H1 (cell line): Measurements from ENCODE around the gene SLC9A5. TPM values are rescaled to one million over a fixed set of nuclear protein-coding genes. Genes with fewer than 3 reads are reported as not detected.

Experiments used
- CTCF ChIA-PET: fragments of 300-600 bp; sonication (Branson Sonifier 250); formaldehyde crosslinking; loops from one replicate; lab custom pipeline; 2021; ENCODE audit not compliant: partially characterized antibody; lab: Charles Lee
- POLR2A ChIA-PET: fragments of 300-600 bp; sonication (Branson Sonifier 250); formaldehyde crosslinking; loops from one replicate; lab custom pipeline; 2021; ENCODE audit warnings: inconsistent platforms; ENCODE audit not compliant: partially characterized antibody; lab: Charles Lee
- DNase-seq, 2 experiments: peaks; one replicate each; pipeline versions ENCODE4 v3.0.0 to v3.0.0-alpha.2; 2010 to 2022; ENCODE audit warnings: low spot score in 2 of 2, low read depth in 1 of 2, mixed read lengths in 1 of 2
- FAIRE-seq: peaks from 2 replicates; lab custom pipeline; 2011; peaks lifted over from hg19 to GRCh38; lab: Jason Lieb, UNC
- H2AFZ ChIP-seq: 2 replicates; pipeline ENCODE4 v1.8.1; 2012; ENCODE audit warnings: low read length, inconsistent platforms
- H2AK5ac ChIP-seq: 2 replicates; pipeline ENCODE4 v1.6.1; 2013; ENCODE audit warnings: low read depth, low read length
- H2BK120ac ChIP-seq: replicated peaks from 2 replicates; pipeline ENCODE3; 2013; ENCODE audit warnings: low read depth, low read length, inconsistent platforms
- H2BK12ac ChIP-seq: 2 replicates; pipeline ENCODE4 v1.6.1; 2013; ENCODE audit warnings: low read depth, low read length
- H2BK15ac ChIP-seq: 2 replicates; pipeline ENCODE4 v1.6.1; 2013; ENCODE audit warnings: low read length
- H2BK20ac ChIP-seq: 2 replicates; pipeline ENCODE4 v1.6.1; 2013; ENCODE audit warnings: low read length
- H2BK5ac ChIP-seq: 2 replicates; pipeline ENCODE4 v1.6.1; 2013; ENCODE audit warnings: low read depth, low read length
- H3K14ac ChIP-seq: 2 replicates; pipeline ENCODE4 v1.6.1; 2013; ENCODE audit warnings: inconsistent platforms; ENCODE audit not compliant: insufficient read length
- H3K18ac ChIP-seq: 2 replicates; pipeline ENCODE4 v1.6.1; 2013; ENCODE audit warnings: low read length; ENCODE audit errors: extremely low read depth
- H3K23ac ChIP-seq: 2 replicates; pipeline ENCODE4 v1.6.1; 2013; ENCODE audit warnings: inconsistent platforms; ENCODE audit not compliant: insufficient read length
- H3K23me2 ChIP-seq: 2 replicates; pipeline ENCODE4 v1.6.1; 2013; ENCODE audit warnings: low read depth, low read length
- H3K27ac ChIP-seq: 2 replicates; pipeline ENCODE4 v1.6.1; 2011; ENCODE audit warnings: low read depth, low read length, inconsistent platforms
- H3K27me3 ChIP-seq, 4 experiments: replicated peaks in 1 of 4; 1 replicate in 1 of 4; 2 replicates in 3 of 4; pipeline versions ENCODE4 v1.6.1 to v1.8.1; 2011 to 2013; ENCODE audit warnings: low read length in 3 of 4, mild to moderate bottlenecking in 3 of 4, inconsistent platforms in 2 of 4, mixed read lengths in 2 of 4, moderate library complexity in 1 of 4; ENCODE audit not compliant: control insufficient read depth in 3 of 4, insufficient read depth in 3 of 4; ENCODE audit errors: extremely low read depth in 1 of 4
- H3K36me3 ChIP-seq, 4 experiments: 2 replicates each; pipeline versions ENCODE4 v1.6.1 to v1.8.1; 2011 to 2013; ENCODE audit warnings: mild to moderate bottlenecking in 4 of 4, low read length in 3 of 4, moderate library complexity in 2 of 4, control low read depth in 1 of 4, inconsistent platforms in 1 of 4; ENCODE audit not compliant: insufficient read depth in 4 of 4, control insufficient read depth in 2 of 4
- H3K4ac ChIP-seq: replicated peaks from 2 replicates; pipeline ENCODE3; 2013; ENCODE audit warnings: low read length, low read depth, mixed read lengths, inconsistent platforms; ENCODE audit not compliant: insufficient read length
- H3K4me1 ChIP-seq, 4 experiments: replicated peaks in 1 of 4; 1 replicate in 1 of 4; 2 replicates in 3 of 4; pipeline versions ENCODE4 v1.6.1 to v1.8.1; 2011 to 2013; ENCODE audit warnings: low read length in 3 of 4, inconsistent platforms in 2 of 4, mixed read lengths in 1 of 4; ENCODE audit not compliant: insufficient read depth in 4 of 4, control insufficient read depth in 3 of 4
- H3K4me2 ChIP-seq, 2 experiments: 2 replicates each; pipeline versions ENCODE4 v1.6.1 to v1.8.1; 2011 to 2013; ENCODE audit warnings: low read depth in 2 of 2, low read length in 2 of 2, control low read depth in 1 of 2, inconsistent platforms in 1 of 2, mild to moderate bottlenecking in 1 of 2; ENCODE audit not compliant: insufficient read depth in 1 of 2
- H3K4me3 ChIP-seq, 4 experiments: fragments of 200-600, 300-600 bp in 1 of 4; sonication (generic), shearing (Covaris generic), sonication (Bioruptor Twin) in 1 of 4; 2 replicates each; pipeline versions ENCODE4 v1.5.1 to v1.8.1; 2011 to 2016; ENCODE audit warnings: low read length in 4 of 4, low read depth in 3 of 4, control low read depth in 2 of 4, inconsistent platforms in 2 of 4, mild to moderate bottlenecking in 2 of 4, mixed read lengths in 1 of 4, moderate library complexity in 1 of 4; ENCODE audit not compliant: insufficient read depth in 2 of 4; ENCODE audit errors: extremely low read depth in 1 of 4
- H3K56ac ChIP-seq: replicated peaks from 2 replicates; pipeline ENCODE3; 2013; ENCODE audit warnings: low read depth, mild to moderate bottlenecking, mixed read lengths, low read length, inconsistent platforms; ENCODE audit not compliant: insufficient read length
- H3K79me1 ChIP-seq: 2 replicates; pipeline ENCODE4 v1.6.1; 2013; ENCODE audit warnings: low read depth, low read length, control low read depth
- H3K79me2 ChIP-seq, 2 experiments: 2 replicates each; pipeline versions ENCODE4 v1.6.1 to v1.8.1; 2012 to 2013; ENCODE audit warnings: low read length in 2 of 2, mild to moderate bottlenecking in 2 of 2, inconsistent platforms in 1 of 2; ENCODE audit not compliant: insufficient read depth in 2 of 2, control insufficient read depth in 1 of 2
- H3K9ac ChIP-seq, 4 experiments: replicated peaks in 1 of 4; 1 replicate in 1 of 4; 2 replicates in 3 of 4; pipeline versions ENCODE4 v1.6.1 to v1.8.1; 2011 to 2013; ENCODE audit warnings: low read depth in 3 of 4, low read length in 3 of 4, control low read depth in 2 of 4, mild to moderate bottlenecking in 2 of 4, moderate library complexity in 2 of 4, inconsistent platforms in 1 of 4; ENCODE audit errors: extremely low read depth in 1 of 4
- H3K9me3 ChIP-seq, 2 experiments: 2 replicates each; pipeline versions ENCODE4 v1.6.1 to v1.8.1; 2012 to 2013; ENCODE audit warnings: mild to moderate bottlenecking in 2 of 2, moderate library complexity in 2 of 2, control low read depth in 1 of 2, inconsistent platforms in 1 of 2, low read depth in 1 of 2, low read length in 1 of 2, mixed read lengths in 1 of 2; ENCODE audit not compliant: insufficient read depth in 2 of 2
- H4K20me1 ChIP-seq, 2 experiments: replicated peaks in 1 of 2; 2 replicates each; pipeline versions ENCODE3 to v1.8.1; 2011 to 2013; ENCODE audit warnings: inconsistent platforms in 2 of 2, low read length in 2 of 2, mild to moderate bottlenecking in 1 of 2; ENCODE audit not compliant: insufficient read depth in 2 of 2, control insufficient read depth in 1 of 2
- H4K5ac ChIP-seq: 2 replicates; pipeline ENCODE4 v1.6.1; 2013; ENCODE audit warnings: low read length, low read depth, mixed read lengths, inconsistent platforms; ENCODE audit not compliant: insufficient read length
- H4K8ac ChIP-seq: 2 replicates; pipeline ENCODE4 v1.8.0; 2013; ENCODE audit warnings: mild to moderate bottlenecking, moderate library complexity, low read length, inconsistent platforms; ENCODE audit not compliant: insufficient read depth; ENCODE audit errors: extremely low read depth
- H4K91ac ChIP-seq: replicated peaks from 2 replicates; pipeline ENCODE3; 2013; ENCODE audit warnings: low read length, mixed read lengths, inconsistent platforms; ENCODE audit not compliant: insufficient read length
- CREB1 ChIP-seq: IDR thresholded peaks from 2 replicates; pipeline ENCODE4 v1.6.1; 2012; ENCODE audit warnings: inconsistent platforms
- EP300 ChIP-seq, 2 experiments: IDR thresholded peaks; 1 replicate in 1 of 2; 2 replicates in 1 of 2; pipeline ENCODE4 v1.6.1; 2011 to 2012; ENCODE audit warnings: low read depth in 2 of 2, low read length in 2 of 2, mild to moderate bottlenecking in 2 of 2, borderline replicate concordance in 1 of 2, inconsistent platforms in 1 of 2, moderate library complexity in 1 of 2
- JUND ChIP-seq: IDR thresholded peaks from 2 replicates; pipeline ENCODE4 v1.6.1; 2011; ENCODE audit warnings: mild to moderate bottlenecking, improper control_type of control experiment, low read length
- KDM4A ChIP-seq: IDR thresholded peaks from one replicate; pipeline ENCODE4 v1.7.1; 2012; ENCODE audit warnings: low read depth, mild to moderate bottlenecking, moderate library complexity, low read length, inconsistent platforms; ENCODE audit not compliant: severe bottlenecking
- POLR2A ChIP-seq, 2 experiments: IDR thresholded peaks; 1 replicate in 1 of 2; 2 replicates in 1 of 2; pipeline ENCODE4 v1.6.1; 2011; ENCODE audit warnings: low read depth in 2 of 2, low read length in 2 of 2, mild to moderate bottlenecking in 2 of 2; ENCODE audit errors: control extremely low read depth in 1 of 2
- SIN3A ChIP-seq, 2 experiments: IDR thresholded peaks in 1 of 2; conservative IDR thresholded peaks in 1 of 2; 2 replicates each; pipeline ENCODE4 v1.6.1; 2011 to 2012; ENCODE audit warnings: low read length in 2 of 2, improper control_type of control experiment in 1 of 2, low read depth in 1 of 2, mild to moderate bottlenecking in 1 of 2
- TAF7 ChIP-seq: optimal IDR thresholded peaks from 2 replicates; pipeline ENCODE3; 2011; ENCODE audit warnings: low read depth, mild to moderate bottlenecking, inconsistent platforms, low read length, moderate library complexity, borderline replicate concordance
- WGBS, 2 experiments: shearing (Covaris generic) in 1 of 2; methylation state at CpG; one replicate each; pipeline versions ENCODE4 v1.1.6 to v1.1.7; 2013 to 2015; ENCODE audit warnings: low lambda C conversion rate in 2 of 2, mixed read lengths in 2 of 2, inconsistent platforms in 1 of 2, low coverage in 1 of 2, missing lambda C conversion rate in 1 of 2; ENCODE audit not compliant: insufficient replicate concordance in 2 of 2, insufficient coverage in 1 of 2, insufficient read length in 1 of 2; ENCODE audit errors: extremely low coverage in 1 of 2, missing lambda C conversion rate in 1 of 2; 5-methylcytosine and 5-hydroxymethylcytosine counted together
- polyA plus RNA-seq, 7 experiments: library from polyadenylated mRNA; depleted of rRNA in 3 of 7; stranded (reverse) in 5 of 7; unstranded in 2 of 7; fragments of >200 nt in 5 of 7; fragments of 200-250 nt in 2 of 7; gene quantifications; 1 replicate in 5 of 7; 2 replicates in 1 of 7; 4 replicates in 1 of 7; pipeline versions ENCODE4 v1.2.1 to v1.2.3, GENCODE V29; 2011 to 2013; ENCODE audit warnings: missing spikeins in 2 of 7, mixed read lengths in 2 of 7
- total RNA-seq: library from RNA; stranded (reverse); fragmentation: NEBNext Ultra II Directional; extraction: Animal tissue kit (Norgen Biotek cat#: 25700); gene quantifications from 2 replicates; pipeline ENCODE4 v1.2.1, GENCODE V29; 2021

SLC9A5 gene
- total and polyA plus RNA-seq, 2 of the 8 experiments (the other 6 are each of a cell fraction or from before 2014, with no cell fraction given): 7.9 to 8.6 TPM

DNA sequence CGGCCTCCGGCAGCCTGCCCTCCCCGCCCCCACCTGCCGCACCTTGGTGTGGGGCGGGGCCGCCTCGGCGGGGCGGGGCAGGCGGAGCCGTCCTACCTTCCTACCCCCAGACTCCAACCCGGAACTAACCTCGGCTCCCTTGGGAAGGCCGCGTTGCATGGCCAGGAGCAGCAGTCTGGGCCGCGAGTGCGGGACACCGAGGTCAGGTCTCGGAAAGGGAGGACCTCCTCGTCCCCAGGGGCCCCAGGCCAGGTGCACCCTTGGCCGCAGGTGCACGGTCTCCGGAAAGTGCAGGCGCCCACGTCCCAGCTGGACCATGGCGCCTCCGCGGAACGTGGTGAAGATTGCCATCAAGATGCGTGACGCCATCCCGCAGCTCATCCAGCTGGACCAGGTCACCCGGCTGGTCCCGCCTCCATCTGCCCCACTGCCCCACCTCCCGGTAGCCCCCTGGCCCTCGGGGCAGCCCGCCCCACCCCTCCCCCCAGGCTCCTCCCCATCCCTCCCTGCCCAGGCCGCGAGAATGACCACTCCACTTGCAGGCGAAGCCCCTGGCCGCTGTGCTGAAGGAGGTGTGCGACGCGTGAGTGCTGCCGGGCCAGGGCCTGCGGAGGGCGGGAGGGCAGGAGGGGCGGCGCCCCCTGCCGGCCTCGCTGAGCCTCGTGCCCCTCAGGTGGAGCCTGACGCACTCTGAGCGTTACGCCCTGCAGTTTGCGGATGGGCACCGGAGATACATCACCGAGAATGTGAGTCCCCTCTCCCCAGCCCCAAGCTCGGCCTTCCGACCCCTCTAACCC lies 49.6 kb upstream of the SLC9A5 start, which contains the start of gene ELMO3:
Gene ELMO3, plus strand, starts transcription at position 121 of the 797 bp plus-strand sequence. Its CDS starts 196 bp downstream, at position 317.
- peaks cover 1 to 17% of the 10 kb centered on the region in 2 experiments for H4K20me1 ChIP-seq
- TF ChIP-seq SIN3A (conservative IDR thresholded peaks at IDR 0.05 in 1 of 2, IDR thresholded peaks at IDR 0.05 in 1 of 2; ENCODE audit: low read depth in 1 of 2, low read length in 2 of 2) (peak in 1 of 2 experiments; percentile 86; a peak in 2 of 4 replicates), CREB1 (peak; percentile 66), POLR2A (IDR thresholded peaks at IDR 0.05; ENCODE audit: control extremely low read depth in 1 of 2, low read depth in 2 of 2, low read length in 2 of 2) (peak in 1 of 2 experiments; percentile 53; a peak in 1 of 3 replicates), EP300 (IDR thresholded peaks at IDR 0.05; ENCODE audit: borderline replicate concordance in 1 of 2, low read depth in 2 of 2, low read length in 2 of 2) (no peak), JUND (no peak), KDM4A (peak; percentile 40), TAF7 (no peak)

More for the DNA sequence above, 49.6 kb upstream of the SLC9A5 start, which contains the start of gene ELMO3:
- Histone ChIP-seq H4K91ac (peak within 1 kb of the TSS; percentile 93), H3K36me3 (peaks cover 18 to 38% (median 34%) of the 10 kb centered on the region in 4 experiments), H3K27me3 (no peaks in the 10 kb centered on the region), H2BK15ac (no peak within 1 kb of the TSS), H3K23me2 (peaks cover 6% of the 10 kb centered on the region; the same call in 1 of the 2 replicates), H2BK120ac (no peak within 1 kb of the TSS), H3K9me3 (no peaks in the 10 kb centered on the region), H3K4ac (no peak within 1 kb of the TSS), H3K4me2 (peak within 1 kb of the TSS; percentile 61 to 99), H3K23ac (no peak within 1 kb of the TSS), H3K18ac (peak within 1 kb of the TSS; percentile 83), H3K56ac (peak within 1 kb of the TSS; percentile 56), H2BK12ac (no peak within 1 kb of the TSS; the same call in 1 of the 2 replicates), H2AK5ac (no peak within 1 kb of the TSS), H3K79me1 (no peaks in the 10 kb centered on the region), H4K5ac (peak within 1 kb of the TSS; percentile 67), H2BK5ac (peak within 1 kb of the TSS; percentile 91; the same call in 1 of the 2 replicates), H4K8ac (peak within 1 kb of the TSS; percentile 89), H2AFZ (peak within 1 kb of the TSS; percentile 91; the same call in 1 of the 2 replicates), H2BK20ac (no peak within 1 kb of the TSS), H3K9ac (peak within 1 kb of the TSS in 2 of 4 experiments; percentile 31 to 44; a peak in 3 of 7 replicates), H3K4me3 (peak within 1 kb of the TSS; percentile 40 to 75 (median 63)), H3K14ac (no peak within 1 kb of the TSS), H3K27ac (no peak within 1 kb of the TSS), H3K4me1 (peaks cover 0 to 12% (median 8%) of the 10 kb centered on the region in 4 experiments; a peak in 4 of 7 replicates), H3K79me2 (no peaks in the 10 kb centered on the region)
- WGBS, 2 experiments: 2% methylated on average over 19 of the region's 61 CpGs; no CpG with 5 or more reads in 1 of the 2 experiments
- ChIA-PET POLR2A (interaction anchor here (0.6 to 2.2 kb wide), 14 partner anchors 9 to 65 kb away, joined by 3 to 12 read pairs (median 3); partner anchors contain the start of genes EXOC3L1, FHOD1, MATCAP1 and NOL3), CTCF (interaction anchor here (0.6 to 8.7 kb wide), 27 partner anchors 12 to 248 kb away, joined by 3 to 111 read pairs (median 5); partner anchors contain the start of genes EXOC3L1, MATCAP1, NOL3 and TMEM208)
- FAIRE-seq (no peak), DNase-seq (peak in 1 of 2 experiments; percentile 85)
